AG09309 (cell line): ENCODE data around the gene ANXA4.

ENCODE experiments used
- DNase-seq: peaks from one replicate; pipeline ENCODE4 v3.0.0-alpha.2; 2010; ENCODE audit warnings: low read depth
- H3K4me3 ChIP-seq: 2 replicates; pipeline ENCODE4 v1.5.1; 2011; ENCODE audit warnings: mild to moderate bottlenecking, low read depth, low read length, moderate library complexity; ENCODE audit not compliant: control insufficient read depth
- TF ChIP-seq, protein P1 (sequence below): IDR thresholded peaks from 2 replicates; pipeline ENCODE4 v1.5.1; 2011; ENCODE audit warnings: mild to moderate bottlenecking, low read depth, low read length, inconsistent platforms; ENCODE audit not compliant: insufficient read depth, control insufficient read depth; ENCODE audit errors: missing control alignments

ANXA4 gene

DNA sequence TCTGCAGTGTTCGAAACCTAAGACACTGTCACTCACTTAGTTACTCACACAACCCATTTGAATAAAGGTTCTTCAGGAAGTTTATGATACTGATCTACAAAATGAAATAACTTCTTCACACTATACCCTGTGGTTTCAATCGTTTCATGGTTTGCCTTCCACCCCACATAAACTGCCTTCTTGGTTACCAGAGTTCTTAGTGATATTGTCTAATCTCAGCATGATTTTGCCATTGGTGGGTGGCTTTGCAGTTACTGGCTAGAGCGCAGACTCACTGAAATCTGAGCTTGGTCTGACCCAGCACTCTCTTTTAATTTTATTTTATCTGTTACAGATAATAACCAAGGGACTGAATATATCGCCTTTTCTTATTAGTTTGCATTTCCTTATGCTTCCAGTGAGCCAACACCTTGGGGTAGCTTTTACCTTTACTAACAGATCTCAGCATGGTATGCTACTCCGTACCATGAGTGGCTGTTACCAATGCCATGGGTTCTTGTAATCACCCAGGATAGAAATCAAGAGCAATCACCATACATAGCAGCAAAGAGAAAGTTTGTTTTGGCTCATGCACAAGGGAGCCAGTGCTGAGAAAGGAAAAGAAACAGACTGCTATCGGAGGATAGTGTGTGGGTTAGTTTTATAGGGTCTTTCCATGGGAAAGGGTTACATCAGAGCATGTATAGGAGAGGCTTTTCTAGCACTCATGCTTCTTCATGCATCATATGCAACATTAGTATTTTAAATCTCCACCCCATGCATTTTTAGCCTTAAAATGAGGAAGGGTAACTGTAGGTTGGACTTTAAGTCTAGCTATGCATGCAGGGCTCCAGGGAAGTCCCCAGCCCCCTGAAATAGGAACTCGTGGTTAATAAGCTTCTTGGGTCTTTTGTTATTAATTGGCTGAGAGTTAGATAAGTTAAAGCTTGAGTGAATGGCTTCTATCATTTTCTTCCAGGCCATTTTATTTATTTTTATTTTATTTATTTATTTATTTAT is 33.3 kb downstream of the ANXA4 start:
- TF ChIP-seq, protein P1, sequence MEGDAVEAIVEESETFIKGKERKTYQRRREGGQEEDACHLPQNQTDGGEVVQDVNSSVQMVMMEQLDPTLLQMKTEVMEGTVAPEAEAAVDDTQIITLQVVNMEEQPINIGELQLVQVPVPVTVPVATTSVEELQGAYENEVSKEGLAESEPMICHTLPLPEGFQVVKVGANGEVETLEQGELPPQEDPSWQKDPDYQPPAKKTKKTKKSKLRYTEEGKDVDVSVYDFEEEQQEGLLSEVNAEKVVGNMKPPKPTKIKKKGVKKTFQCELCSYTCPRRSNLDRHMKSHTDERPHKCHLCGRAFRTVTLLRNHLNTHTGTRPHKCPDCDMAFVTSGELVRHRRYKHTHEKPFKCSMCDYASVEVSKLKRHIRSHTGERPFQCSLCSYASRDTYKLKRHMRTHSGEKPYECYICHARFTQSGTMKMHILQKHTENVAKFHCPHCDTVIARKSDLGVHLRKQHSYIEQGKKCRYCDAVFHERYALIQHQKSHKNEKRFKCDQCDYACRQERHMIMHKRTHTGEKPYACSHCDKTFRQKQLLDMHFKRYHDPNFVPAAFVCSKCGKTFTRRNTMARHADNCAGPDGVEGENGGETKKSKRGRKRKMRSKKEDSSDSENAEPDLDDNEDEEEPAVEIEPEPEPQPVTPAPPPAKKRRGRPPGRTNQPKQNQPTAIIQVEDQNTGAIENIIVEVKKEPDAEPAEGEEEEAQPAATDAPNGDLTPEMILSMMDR: no peak
- no peak overlapping the region for H3K4me3 ChIP-seq
- DNase-seq: no peak

DNA sequence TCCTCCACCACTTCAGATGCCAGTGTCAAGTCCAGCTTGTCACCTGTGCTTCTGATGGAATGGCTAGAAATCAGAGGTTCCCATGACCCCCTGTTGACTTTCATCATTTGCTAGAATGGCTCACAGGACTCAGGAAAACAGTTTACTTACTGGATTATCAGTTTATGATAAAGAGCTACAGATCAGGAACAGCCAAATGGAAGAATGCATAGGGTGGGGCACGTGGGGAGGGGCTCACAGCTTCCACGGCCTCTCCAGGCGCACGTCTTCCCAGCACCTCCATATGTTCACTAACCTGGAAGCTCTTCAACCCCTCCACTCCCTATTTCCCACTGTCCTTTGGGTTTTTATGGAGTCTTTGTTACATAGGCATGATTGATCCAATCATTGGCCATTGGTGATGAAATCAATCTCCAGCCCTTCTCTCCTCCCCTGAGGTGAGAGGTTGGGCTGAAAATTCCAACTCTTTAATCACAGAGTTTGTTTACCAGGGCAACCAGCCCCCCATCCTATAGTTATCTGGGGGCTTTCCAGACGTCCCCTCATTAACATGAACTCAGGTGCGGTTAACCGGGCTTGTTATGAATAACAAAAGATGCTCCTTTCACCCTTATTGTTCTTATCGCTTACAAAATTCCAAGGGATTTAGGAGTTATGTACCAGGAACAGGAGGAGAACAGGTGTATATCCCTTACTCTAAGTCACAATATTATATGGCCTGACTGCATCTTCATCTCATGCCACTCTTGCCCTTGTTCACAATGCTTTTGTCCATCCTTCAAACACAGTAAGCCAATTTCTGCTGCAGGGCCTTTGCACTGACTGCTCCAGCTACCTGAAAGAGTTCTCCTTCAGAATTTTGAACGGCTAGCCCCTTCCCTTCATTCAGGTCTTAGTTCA is 35.2 kb downstream of the ANXA4 start:
- no peak for DNase-seq
- TF ChIP-seq, protein P1: no peak
- no peak overlapping the region for H3K4me3 ChIP-seq

DNA sequence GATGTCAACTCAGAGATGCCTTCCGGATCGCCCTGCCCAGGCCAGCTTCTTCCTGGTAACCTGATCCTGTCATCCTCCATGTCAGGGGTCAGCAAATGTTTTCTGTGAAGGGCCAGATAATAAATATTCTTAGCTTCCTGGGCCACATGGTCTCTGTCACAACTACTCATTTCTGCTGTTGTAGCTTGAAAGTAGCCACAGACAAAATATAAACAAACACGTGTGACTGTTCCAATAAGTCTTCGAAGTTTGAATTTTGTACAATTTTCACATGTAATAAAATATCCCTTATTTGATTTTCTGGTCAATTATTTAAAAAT is 35.8 kb downstream of the ANXA4 start:
- H3K4me3 ChIP-seq: no peak overlapping the region
- DNase-seq: no peak
- TF ChIP-seq, protein P1: no peak

DNA sequence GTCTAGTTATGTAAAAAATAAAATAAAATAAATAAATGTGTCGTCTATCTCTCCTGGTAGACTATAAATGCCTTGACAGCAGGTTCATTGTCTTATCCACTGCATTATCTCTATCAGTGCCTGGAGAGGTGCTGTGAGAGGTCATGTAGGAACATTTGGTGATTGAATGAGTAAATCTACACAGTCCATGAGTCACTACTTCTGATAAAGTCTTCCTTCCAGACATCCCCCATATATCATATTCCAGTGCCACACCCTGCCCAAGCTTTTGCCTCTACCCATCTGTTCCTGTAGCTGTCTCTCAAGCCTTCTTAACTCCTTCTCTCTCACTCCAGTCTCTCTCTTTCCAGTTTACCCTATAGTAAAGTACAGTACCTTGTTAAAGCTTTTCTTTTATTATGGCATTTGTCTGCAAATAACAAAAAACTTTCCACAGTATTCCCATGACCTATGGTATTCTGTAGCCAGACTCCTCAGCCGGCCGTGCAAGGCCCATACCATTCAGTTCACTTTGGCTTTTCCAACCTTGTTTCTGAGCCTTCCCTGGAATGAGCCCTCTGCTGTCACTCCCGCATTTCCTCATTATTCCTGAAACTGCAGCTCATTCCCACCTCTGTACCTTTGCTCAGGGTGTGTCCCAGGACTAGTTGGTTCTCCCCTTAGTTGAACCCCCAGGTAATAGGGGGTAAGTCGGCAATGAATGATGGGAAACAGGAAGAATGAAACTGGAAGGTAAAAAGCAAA is 37.5 kb downstream of the ANXA4 start:
- TF ChIP-seq, protein P1: no peak
- no peak for DNase-seq
- H3K4me3 ChIP-seq: no peak overlapping the region

DNA sequence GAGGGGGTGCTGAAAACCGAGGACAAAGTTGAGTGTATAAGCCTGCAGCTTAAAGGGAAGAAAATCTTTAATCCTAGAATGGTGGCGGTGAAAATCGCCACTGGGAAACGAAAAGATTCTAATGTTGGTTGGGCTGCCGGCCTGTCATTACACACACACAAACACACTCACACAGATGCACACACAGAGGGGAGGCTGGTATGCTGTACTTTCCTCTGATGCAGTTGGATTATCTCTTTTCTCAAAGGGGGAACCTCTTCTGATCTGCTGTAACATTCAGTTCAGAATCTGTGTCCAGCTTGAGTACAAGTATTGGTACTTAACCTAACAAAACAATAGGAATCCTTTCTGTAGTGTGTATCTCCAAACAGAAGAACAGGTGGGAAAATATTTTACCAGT is 39.0 kb downstream of the ANXA4 start:
- DNase-seq: no peak
- TF ChIP-seq, protein P1: no peak
- H3K4me3 ChIP-seq: no peak overlapping the region
